ENCODE data around the gene CMIP. TPM values are rescaled to one million over a fixed set of nuclear protein-coding genes. Genes with fewer than 3 reads are reported as not detected.

CMIP gene
- total RNA-seq, 4 donors from 2014 or later = 14.5 to 24.6 (median 21.0) TPM

GRCh38 chr16:81598083-81598482 is 153.5 kb downstream of the CMIP start:
- no peaks in the 10 kb centered on the region for H3K36me3 ChIP-seq
- no peak for DNase-seq (ENCODE audit: extremely low spot score)
- intact Hi-C loops (cut with DNase I) = no loop called here
- WGBS = 92% methylated on average over 12 of the region's 12 CpGs
- H3K4me3 ChIP-seq = no peak overlapping the region
- no peaks in the 10 kb centered on the region for H3K27me3 ChIP-seq
- no peaks in the 10 kb centered on the region for H3K9me3 ChIP-seq
- TF ChIP-seq CTCF (IDR thresholded peaks at IDR 0.05) (no peak), POLR2A (IDR thresholded peaks at IDR 0.05; ENCODE audit: low read depth) (no peak), POLR2AphosphoS5 (IDR thresholded peaks at IDR 0.05) (no peak), EP300 (IDR thresholded peaks at IDR 0.05) (no peak)
- H3K4me1 ChIP-seq = peaks cover 20 to 46% (median 37%) of the 10 kb centered on the region in 4 donors
- no peak overlapping the region for H3K27ac ChIP-seq (replicated peaks in 1 of 4)

GRCh38 chr16:81599034-81599744 is 154.6 kb downstream of the CMIP start:
- no peak for TF ChIP-seq EP300 (IDR thresholded peaks at IDR 0.05)
- no peak for TF ChIP-seq CTCF (IDR thresholded peaks at IDR 0.05)
- no peak for TF ChIP-seq POLR2A (IDR thresholded peaks at IDR 0.05; ENCODE audit: low read depth)
- TF ChIP-seq POLR2AphosphoS5 (IDR thresholded peaks at IDR 0.05) = no peak
- Histone ChIP-seq H3K4me1 (peaks cover 20 to 40% (median 33%) of the 10 kb centered on the region in 4 donors), H3K27me3 (no peaks in the 10 kb centered on the region), H3K9me3 (no peaks in the 10 kb centered on the region), H3K36me3 (no peaks in the 10 kb centered on the region), H3K27ac (replicated peaks in 1 of 4) (peak overlapping the region in 1 of 4 donors; percentile 47), H3K4me3 (no peak overlapping the region)
- no peak for DNase-seq (ENCODE audit: extremely low spot score)
- intact Hi-C loops (cut with DNase I) = no loop called here
- 82% methylated on average over 11 of the region's 11 CpGs for WGBS

GRCh38 chr16:81600275-81600674 is 155.7 kb downstream of the CMIP start:
- Histone ChIP-seq H3K27me3 (no peaks in the 10 kb centered on the region), H3K4me1 (peaks cover 20 to 40% (median 33%) of the 10 kb centered on the region in 4 donors), H3K36me3 (no peaks in the 10 kb centered on the region), H3K4me3 (no peak overlapping the region), H3K9me3 (no peaks in the 10 kb centered on the region), H3K27ac (replicated peaks in 1 of 4) (peak overlapping the region in 3 of 4 donors; percentile 47 to 71 (median 61))
- no peak for DNase-seq (ENCODE audit: extremely low spot score)
- intact Hi-C loops (cut with DNase I) = no loop called here
- TF ChIP-seq CTCF (IDR thresholded peaks at IDR 0.05) = no peak
- TF ChIP-seq POLR2A (IDR thresholded peaks at IDR 0.05; ENCODE audit: low read depth) = no peak
- WGBS = 82% methylated on average over 5 of the region's 5 CpGs

GRCh38 chr16:81601008-81601428 is 156.4 kb downstream of the CMIP start:
- no peak overlapping the region for H3K4me3 ChIP-seq
- no peaks in the 10 kb centered on the region for H3K27me3 ChIP-seq
- no peaks in the 10 kb centered on the region for H3K9me3 ChIP-seq
- no peaks in the 10 kb centered on the region for H3K36me3 ChIP-seq
- H3K27ac ChIP-seq (replicated peaks in 1 of 4) = peak overlapping the region in 3 of 4 donors; percentile 47 to 71 (median 61)
- 49% methylated on average over 6 of the region's 9 CpGs for WGBS
- DNase-seq (ENCODE audit: extremely low spot score) = no peak
- peaks cover 20 to 40% (median 33%) of the 10 kb centered on the region in 4 donors for H3K4me1 ChIP-seq
- intact Hi-C loops (cut with DNase I) = no loop called here
- TF ChIP-seq POLR2A (IDR thresholded peaks at IDR 0.05; ENCODE audit: low read depth) = no peak

- Histone ChIP-seq H3K36me3 (no peaks in the 10 kb centered on the region), H3K4me3 (no peak overlapping the region), H3K4me1 (peaks cover 20 to 40% (median 33%) of the 10 kb centered on the region in 4 donors), H3K9me3 (no peaks in the 10 kb centered on the region), H3K27me3 (no peaks in the 10 kb centered on the region), H3K27ac (replicated peaks in 1 of 4) (peak overlapping the region in 3 of 4 donors; percentile 47 to 71 (median 61))
- TF ChIP-seq POLR2AphosphoS5 (IDR thresholded peaks at IDR 0.05) (peak in 1 of 2 donors; percentile 37), POLR2A (IDR thresholded peaks at IDR 0.05; ENCODE audit: low read depth) (no peak)
- intact Hi-C loops (cut with DNase I) = no loop called here
- 74% methylated on average over 12 of the region's 16 CpGs for WGBS
- DNase-seq (ENCODE audit: extremely low spot score) = no peak
These were observed 157.1 kb downstream of the CMIP start for GRCh38 chr16:81601601-81602255.

Measured in esophagus muscularis mucosa (tissue), 4 donors.